HG03025 (cell line): ENCODE measurements around the gene SEMA3F.
A peak's percentile ranks its signal among the peaks of the same experiment; 100 is the strongest.
"Not testable (repeated sequence)": the region's sequence is repeated elsewhere in the genome, so short reads cannot be mapped to it uniquely, and the experiment has no call there.

Experiments
- ATAC-seq: cut with Tn5 transposase; IDR thresholded peaks from one replicate; pipeline ENCODE4 v1.9.1; 2021; ENCODE audit warnings: mild to moderate bottlenecking, moderate library complexity; ENCODE audit not compliant: unreplicated experiment, low FRiP score

Gene SEMA3F

GRCh38 chr3:50207359-50208042, 52.4 kb downstream of the SEMA3F start:
- ATAC-seq, result no peak

DNA sequence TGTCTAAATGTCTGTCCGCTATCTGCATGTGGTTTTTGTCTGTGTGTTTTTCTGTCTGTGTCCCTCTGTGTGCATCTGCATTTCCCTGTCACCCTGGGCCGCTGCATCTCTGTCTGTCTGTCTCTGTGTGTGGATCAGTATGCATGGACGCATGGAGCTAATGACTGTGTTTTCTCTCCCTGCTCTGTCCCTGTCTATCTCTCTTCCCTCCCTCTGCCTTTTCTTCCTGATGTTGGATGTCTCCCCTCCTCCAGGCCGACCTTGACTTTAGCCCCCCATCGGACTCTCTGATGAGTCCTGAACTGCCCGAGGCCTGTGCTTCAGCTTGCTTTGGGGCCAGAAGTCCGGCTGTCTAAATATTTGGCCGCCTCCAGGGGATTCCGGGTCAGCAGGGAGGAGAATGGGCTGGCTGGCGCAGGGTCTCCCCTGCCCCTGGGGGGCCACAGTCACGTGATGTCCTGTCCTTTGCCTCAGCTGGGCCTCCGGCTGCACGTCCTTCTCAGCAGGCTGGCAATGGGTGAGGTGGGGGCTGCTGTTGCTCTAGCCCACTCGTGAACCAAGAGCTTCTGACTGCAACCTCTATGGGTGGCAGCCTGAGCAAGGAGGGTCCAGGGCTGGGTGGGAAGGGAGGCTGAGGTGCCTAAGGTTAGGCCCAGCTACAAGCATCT, 53.7 kb downstream of the SEMA3F start:
- no peak for ATAC-seq

DNA sequence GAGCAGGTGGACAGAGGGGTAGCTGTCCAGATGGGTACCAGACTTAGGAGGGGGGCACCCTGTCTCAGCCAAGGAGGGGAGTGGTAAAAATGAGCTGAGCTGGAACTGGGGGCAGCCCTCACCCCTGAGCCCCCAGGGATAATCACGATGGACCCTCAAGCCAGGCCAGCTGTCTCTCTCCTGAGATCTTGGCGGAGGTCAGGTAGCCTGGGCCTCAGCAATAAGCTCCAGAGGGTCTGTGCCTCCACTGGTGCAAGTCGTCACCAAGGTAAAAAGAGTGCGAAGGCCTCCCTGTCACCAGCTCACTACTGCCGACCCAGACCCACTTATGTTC, 55.0 kb downstream of the SEMA3F start:
- ATAC-seq, result no peak

DNA sequence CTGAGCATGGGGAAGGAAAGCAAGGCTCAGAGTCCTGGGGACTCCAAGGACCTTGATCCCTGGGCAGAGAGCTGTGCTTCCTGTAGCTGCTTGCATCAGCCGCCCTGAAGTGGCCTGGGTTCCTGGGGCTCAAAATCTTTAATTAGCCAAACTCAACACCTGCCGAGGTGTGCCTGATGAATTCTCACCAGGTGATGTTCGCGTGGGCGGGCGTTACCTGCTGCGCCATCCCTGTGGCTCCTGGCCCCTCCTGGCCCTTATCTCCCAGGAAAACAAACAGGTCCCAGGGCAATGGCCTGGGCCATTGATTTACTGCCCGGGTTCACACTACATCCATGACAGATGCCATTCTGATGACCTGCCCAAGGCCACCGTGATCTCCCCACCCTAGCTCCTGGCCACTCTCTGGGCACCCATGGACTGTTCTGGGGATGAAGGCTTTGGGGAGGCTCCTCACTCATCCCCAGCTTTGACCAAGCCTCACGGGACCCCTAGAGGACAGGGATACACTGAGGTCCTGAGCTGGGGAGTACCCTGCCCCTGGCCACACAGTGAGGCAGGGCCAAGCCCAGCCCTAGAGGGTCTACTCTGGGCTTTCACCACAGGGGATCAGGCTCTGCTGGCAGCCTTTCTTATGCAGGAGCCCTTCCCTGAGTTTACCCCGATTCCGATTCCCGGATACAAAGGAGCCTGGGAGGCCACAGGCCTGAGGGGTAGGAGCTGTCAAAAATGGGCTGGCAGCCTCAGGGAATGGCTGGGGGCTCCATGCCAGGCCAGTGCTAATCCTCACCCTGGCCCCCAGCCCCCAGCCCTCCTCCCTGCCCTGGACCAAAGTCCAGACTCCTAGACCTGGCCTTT, 55.6 kb downstream of the SEMA3F start:
- no peak for ATAC-seq

GRCh38 chr3:50211368-50211717, 56.2 kb downstream of the SEMA3F start:
- ATAC-seq, result not testable (repeated sequence)

- no peak for ATAC-seq
Measured at GRCh38 chr3:50211930-50212329, 56.8 kb downstream of the SEMA3F start.

DNA sequence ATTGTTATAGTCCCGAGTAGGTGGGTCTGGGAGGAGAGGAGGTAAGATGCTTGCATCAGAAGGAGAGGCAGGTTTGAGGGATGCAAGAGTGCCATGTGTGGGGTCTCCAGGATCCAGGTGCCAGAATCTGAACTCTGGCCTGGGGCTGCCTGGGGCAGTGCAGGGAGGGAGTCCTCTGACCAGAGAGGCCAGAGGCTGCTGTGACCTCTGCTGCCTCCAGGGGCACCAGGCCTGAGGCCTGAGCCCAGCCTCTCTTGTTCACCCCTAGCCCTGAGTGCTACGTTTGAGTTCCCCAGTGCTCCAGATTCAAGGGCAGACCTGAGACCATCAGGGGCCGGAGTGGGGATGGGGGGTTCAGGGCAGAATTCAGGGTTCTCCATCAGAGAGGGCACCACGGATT, 57.4 kb downstream of the SEMA3F start:
- no peak for ATAC-seq

- no peak for ATAC-seq
Measured at GRCh38 chr3:50212971-50213370, 57.8 kb downstream of the SEMA3F start.

GRCh38 chr3:50213373-50213772, 58.2 kb downstream of the SEMA3F start:
- ATAC-seq, result no peak

GRCh38 chr3:50214824-50215223, 59.7 kb downstream of the SEMA3F start:
- no peak for ATAC-seq

GRCh38 chr3:50215529-50215928, 60.4 kb downstream of the SEMA3F start:
- ATAC-seq, result no peak

- no peak for ATAC-seq
Measured at GRCh38 chr3:50217681-50218080, 62.6 kb downstream of the SEMA3F start.

DNA sequence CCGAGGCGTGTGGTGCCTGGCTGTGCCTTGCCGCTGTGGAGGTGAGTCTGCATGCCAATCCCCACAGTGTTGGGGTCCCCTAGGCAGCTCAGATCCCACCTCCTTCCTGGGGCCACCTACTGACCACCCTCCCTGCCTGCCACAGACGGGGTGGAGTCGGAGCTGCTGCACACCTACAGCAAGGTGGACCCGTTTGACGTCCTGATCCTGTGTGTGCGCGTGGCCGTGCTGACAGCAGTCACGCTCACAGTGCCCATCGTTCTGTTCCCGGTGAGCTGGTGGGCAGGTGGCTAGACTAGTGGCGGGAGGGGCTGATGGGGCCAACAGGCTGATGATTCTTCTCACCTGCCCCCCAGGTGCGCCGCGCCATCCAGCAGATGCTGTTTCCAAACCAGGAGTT, 63.3 kb downstream of the SEMA3F start:
- ATAC-seq, result no peak

DNA sequence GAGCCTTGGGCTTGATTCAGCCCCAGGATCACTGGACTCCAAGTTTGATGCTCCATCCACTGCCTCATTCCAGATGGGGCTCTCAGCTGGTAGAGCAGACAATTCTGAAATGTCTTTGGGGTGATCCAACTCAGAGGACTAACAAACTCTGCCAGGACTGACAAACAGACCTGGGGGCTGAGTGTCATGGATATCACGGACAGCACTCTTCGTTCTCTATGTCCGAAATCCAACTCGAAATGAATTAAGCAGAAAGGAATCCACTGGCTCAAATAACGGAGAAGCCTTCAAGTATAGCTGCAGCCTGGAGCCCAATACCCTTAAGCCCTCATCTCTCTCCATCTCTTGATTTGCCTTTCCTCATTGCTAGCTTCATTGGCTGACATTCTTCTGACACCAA, 64.2 kb downstream of the SEMA3F start:
- ATAC-seq, result no peak

GRCh38 chr3:50220109-50220508, 65.0 kb downstream of the SEMA3F start:
- ATAC-seq, result no peak

- no peak for ATAC-seq
Measured at GRCh38 chr3:50221051-50221410, 65.9 kb downstream of the SEMA3F start.

- no peak for ATAC-seq
Measured at GRCh38 chr3:50221411-50222168, 66.5 kb downstream of the SEMA3F start.

DNA sequence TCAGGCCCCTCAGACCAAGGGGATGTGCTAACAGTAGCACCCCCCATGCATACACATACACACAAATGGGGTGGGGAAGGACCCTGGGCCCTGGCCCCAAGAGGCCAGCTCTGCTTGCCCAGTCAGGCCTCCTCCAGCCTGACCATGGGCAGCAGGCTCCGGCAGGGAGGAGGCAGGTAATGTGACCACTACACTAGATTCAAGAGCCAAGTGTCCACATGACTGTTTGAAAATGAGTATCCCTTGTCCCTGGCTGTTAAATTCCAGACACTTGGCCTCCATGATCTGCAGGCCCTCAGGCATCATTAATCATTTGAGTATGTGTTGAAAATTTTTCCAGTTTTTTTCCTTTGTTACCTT, 67.0 kb downstream of the SEMA3F start:
- ATAC-seq, result no peak

DNA sequence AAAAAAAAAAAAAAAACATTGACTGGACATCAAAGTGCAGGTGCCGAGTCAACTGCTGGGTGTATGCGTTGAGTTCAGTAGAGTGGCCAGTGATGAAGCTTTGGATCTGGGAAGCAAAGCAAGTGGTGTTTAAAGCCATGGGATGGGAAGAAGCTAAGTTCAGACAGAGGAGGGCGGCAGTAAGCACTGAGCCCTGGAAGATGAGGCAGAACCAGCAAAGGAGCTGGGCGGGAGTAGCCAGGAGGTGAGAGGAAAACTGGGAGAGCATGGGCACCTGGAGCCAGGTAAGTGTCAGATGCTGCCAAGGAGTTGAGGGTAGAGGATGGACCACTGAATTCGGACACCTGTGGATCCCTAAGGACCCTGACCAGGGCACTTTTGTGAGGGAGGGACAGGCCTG, 69.5 kb downstream of the SEMA3F start:
- no peak for ATAC-seq

GRCh38 chr3:50226888-50227389, 71.8 kb downstream of the SEMA3F start:
- peak; percentile 17 for ATAC-seq
